GM18951 (cell line): Measurements from ENCODE around the gene ECSCR.
A peak's percentile ranks its signal among the peaks of the same experiment; 100 is the strongest.

Source experiments
- POLR2A ChIP-seq: IDR thresholded peaks from 4 replicates; pipeline ENCODE4 v1.6.1; 2011; ENCODE audit warnings: mild to moderate bottlenecking; ENCODE audit not compliant: insufficient read length, insufficient read depth; ENCODE audit errors: extremely low read depth
- in situ Hi-C: fragments of 300-500 bp; cut with MboI; formaldehyde crosslinking; loops from one replicate; pipeline ENCODE4 v1.12.0; 2022; ENCODE audit warnings: low sequenced_read_pairs, mixed read lengths, inconsistent platforms; ENCODE audit not compliant: unreplicated experiment

The ECSCR gene

GRCh38 chr5:139406963-139407362 is 55.6 kb downstream of the ECSCR start:
- no peak for TF ChIP-seq POLR2A
- in situ Hi-C loops = no loop called here

- in situ Hi-C loops = no loop called here
These were observed 58.1 kb downstream of the ECSCR start for GRCh38 chr5:139404484-139404840.

DNA sequence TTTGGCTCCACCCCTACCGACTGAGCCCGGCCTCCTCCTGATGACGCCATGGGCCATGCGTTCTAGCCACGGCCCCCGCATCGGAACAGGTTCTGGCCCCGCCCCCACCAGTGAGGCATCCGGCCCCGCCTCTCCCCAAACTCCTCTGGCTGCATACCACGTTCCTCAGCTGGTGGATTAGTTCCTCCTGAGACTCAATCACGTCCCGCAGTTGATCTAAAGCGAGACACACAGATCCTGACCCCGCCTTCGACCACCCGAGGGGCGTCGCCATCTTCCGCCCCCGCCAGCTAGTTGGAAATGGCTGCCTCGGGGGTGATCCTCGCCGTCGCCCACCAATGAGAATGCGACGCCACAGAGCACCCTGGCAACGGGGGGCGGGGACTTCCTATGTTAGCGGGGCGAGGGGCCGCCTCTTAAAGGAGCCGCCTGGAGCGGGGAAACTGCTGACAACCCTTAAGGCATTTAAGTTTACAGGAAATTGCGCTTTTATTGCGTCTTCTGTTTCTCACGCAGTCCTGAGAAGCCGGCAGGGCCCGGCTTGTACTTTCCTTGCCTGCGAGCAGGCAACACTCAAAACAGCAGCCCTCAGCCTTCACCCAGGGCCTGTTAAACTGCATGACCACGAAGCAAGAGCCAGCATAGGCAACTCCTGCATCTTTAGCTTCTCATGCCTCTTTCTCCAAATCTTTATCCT is 58.6 kb downstream of the ECSCR start, which contains the start of gene SPATA24:
SPATA24 (minus strand) TSS at position 303 of the 697 bp plus-strand sequence; CDS start at position 274, 29 bp downstream.
- peak; percentile 55 for TF ChIP-seq POLR2A
- in situ Hi-C loops = no loop called here

More at GRCh38 chr5:139404484-139404840, 58.1 kb downstream of the ECSCR start:
- no peak for TF ChIP-seq POLR2A

DNA sequence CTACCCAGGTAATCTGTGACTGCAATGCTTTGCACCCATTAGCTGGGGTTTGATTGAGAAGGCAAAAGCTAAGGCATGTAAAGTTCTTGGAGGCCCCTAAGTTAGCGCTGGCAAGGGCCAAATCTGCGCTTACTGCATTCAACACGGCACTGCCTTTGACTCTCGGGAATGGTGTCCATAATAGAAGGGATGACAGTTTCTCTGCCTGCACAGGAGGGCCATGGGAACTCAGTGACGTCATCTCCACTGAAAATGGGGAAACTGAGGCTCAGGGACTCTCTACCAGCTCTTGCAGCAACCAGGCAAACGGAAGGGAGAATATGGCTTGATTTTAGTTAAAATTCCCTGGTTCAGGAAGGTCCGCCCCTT is 59.1 kb downstream of the ECSCR start:
- in situ Hi-C loops = no loop called here
- peak; percentile 0 for TF ChIP-seq POLR2A

DNA sequence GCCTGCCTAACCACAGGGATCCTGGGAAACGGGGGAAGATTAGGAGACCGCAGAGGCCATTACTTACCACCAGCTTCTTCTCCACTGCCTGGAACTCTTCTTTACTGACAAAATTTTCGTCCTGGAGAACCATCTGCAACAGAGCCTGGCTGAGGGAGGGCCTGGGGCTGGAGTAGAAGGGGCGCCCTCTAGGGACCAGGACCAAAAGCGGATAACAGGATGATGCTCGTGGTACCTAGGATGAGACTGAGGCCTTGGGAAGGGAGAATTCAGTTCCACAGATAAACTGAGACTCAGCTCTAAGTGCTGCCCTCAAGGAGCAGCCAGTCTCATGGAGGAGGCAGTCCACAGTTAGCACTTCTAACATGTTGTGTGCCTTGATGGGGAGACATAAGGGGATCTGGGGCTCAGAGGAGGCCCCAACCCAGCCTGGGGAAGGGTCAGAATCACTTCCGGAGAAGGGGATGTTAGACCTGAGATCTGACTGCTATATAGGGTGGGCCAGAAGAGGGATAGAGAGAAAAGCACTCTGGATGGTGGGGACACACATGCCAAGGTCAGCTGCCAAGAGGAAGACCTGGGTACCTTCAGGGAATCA is 59.9 kb downstream of the ECSCR start:
- no peak for TF ChIP-seq POLR2A
- in situ Hi-C loops = no loop called here

DNA sequence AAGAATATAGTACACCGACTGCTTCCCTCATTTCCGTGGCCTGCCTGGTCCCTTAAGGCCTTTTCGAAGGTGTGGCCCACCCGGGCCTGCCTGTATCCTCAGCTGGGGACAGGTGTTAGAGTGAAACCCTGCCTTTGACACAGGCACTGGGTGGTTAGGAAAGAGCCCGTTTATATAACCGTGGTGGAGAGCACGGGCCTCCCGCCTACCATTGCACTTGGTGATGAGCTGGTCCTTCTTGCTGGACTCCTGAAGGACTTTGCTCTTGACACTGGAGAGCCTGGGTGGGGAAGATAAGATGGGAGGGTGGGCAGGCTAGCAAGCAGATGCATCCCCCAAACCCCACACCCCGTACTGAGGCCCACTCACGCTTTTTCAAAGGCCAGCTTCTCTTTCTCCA is 61.0 kb downstream of the ECSCR start:
- TF ChIP-seq POLR2A = no peak
- in situ Hi-C loops = no loop called here

- TF ChIP-seq POLR2A = peak; percentile 34
- in situ Hi-C loops = no loop called here
These were observed 62.9 kb downstream of the ECSCR start for GRCh38 chr5:139399501-139400121.
